Stomach (tissue), 9 donors: Measurements from ENCODE around the gene CALN1. TPM values are rescaled to one million over a fixed set of nuclear protein-coding genes. Genes with fewer than 3 reads are reported as not detected.

Experiments
- DNase-seq, 2 donors: peaks; one replicate each; pipeline versions ENCODE4 v3.0.0 to v3.0.0-alpha.2; 2013 to 2019
- H3K27ac ChIP-seq, 5 donors: fragments of 200-600 bp in 4 of 5; sonication (generic) in 4 of 5; one replicate each; pipeline ENCODE4 v1.5.1; 2013 to 2019; ENCODE audit warnings: mild to moderate bottlenecking in 1 of 5, moderate library complexity in 1 of 5
- H3K27me3 ChIP-seq, 3 donors: fragments of 200-600 bp; sonication (generic); one replicate each; pipeline ENCODE4 v1.5.1; 2017 to 2019; ENCODE audit warnings: mixed run types in 1 of 3
- H3K36me3 ChIP-seq, 4 donors: fragments of 200-600 bp; sonication (generic); 1 replicate in 3 of 4; 2 replicates in 1 of 4; pipeline ENCODE4 v1.5.1; 2016 to 2019
- H3K4me1 ChIP-seq, 4 donors: fragments of 200-600 bp; sonication (generic); one replicate each; pipeline ENCODE4 v1.5.1; 2016 to 2019
- H3K4me3 ChIP-seq, 4 donors: fragments of 200-600 bp; sonication (generic) in 3 of 4; one replicate each; pipeline ENCODE4 v1.5.1; 2016 to 2019; ENCODE audit warnings: mild to moderate bottlenecking in 1 of 4
- H3K9me3 ChIP-seq, 4 donors: fragments of 200-600 bp; sonication (generic); one replicate each; pipeline ENCODE4 v1.5.1; 2016 to 2019
- CTCF ChIP-seq, 7 experiments: fragments of 450-650 bp in 4 of 7; fragments of 200-600 bp in 3 of 7; sonication (generic) in 3 of 7; IDR thresholded peaks; one replicate each; pipeline ENCODE4 v1.5.1; 2016 to 2019; ENCODE audit warnings: antibody characterized with exemption in 7 of 7, control low read depth in 2 of 7, mild to moderate bottlenecking in 1 of 7
- EP300 ChIP-seq: sonication (generic); formaldehyde crosslinking; IDR thresholded peaks from one replicate; pipeline ENCODE4 v1.6.1; 2017; ENCODE audit warnings: antibody characterized with exemption
- POLR2A ChIP-seq, 4 donors: fragments of 450-650 bp; IDR thresholded peaks; one replicate each; pipeline ENCODE4 v1.6.1; 2016; ENCODE audit warnings: antibody characterized with exemption in 4 of 4, control low read depth in 2 of 4, mild to moderate bottlenecking in 1 of 4, moderate library complexity in 1 of 4
- POLR2AphosphoS5 ChIP-seq, 3 donors: sonication (generic); formaldehyde crosslinking; IDR thresholded peaks; one replicate each; pipeline ENCODE4 v1.6.1; 2016; ENCODE audit warnings: antibody characterized with exemption in 3 of 3
- WGBS, 5 donors: extraction: QIAGEN DNeasy Blood & Tissue Kit in 3 of 5; methylation state at CpG; one replicate each; pipeline versions ENCODE4 v1.1.5 to v1.1.7; 2013 to 2018; 5-methylcytosine and 5-hydroxymethylcytosine counted together
- intact Hi-C: fragments of 100-400 bp; cut with DNase I; formaldehyde crosslinking; loops from one replicate; pipeline ENCODE4 v1.15.1; 2023; ENCODE audit warnings: low total_unique reads
- polyA plus RNA-seq, 3 donors: library from polyadenylated mRNA; stranded (reverse); fragments of 200-250 nt; gene quantifications; one replicate each; pipeline ENCODE4 v1.2.3, GENCODE V29; 2013
- small RNA-seq, 4 donors: library from RNA; depleted of rRNA; stranded (forward); fragments of <200 nt; gene quantifications; one replicate each; pipeline ENCODE3, GENCODE V24; 2016
- total RNA-seq, 5 donors: library from RNA; depleted of rRNA; stranded (reverse); fragments of >200 nt; gene quantifications; one replicate each; pipeline versions ENCODE4 v1.1.0 to v1.2.3, GENCODE V29; 2014 to 2016
- donor health status: healthy with polysubstance abuse.
- donor health status: Bipolar disorder and iron deficiency.
- donor health status: healthy.

The CALN1 gene
- total and polyA plus RNA-seq, 8 donors: under 0.01 to 51.9 (median 0.37) TPM; not detected in 5

GRCh38 chr7:71731740-71732139, 680.4 kb downstream of the CALN1 start:
- intact Hi-C loops: loop anchor here (5.0 to 10.0 kb wide), 2 partner anchors 874 to 907 kb away; no protein-coding TSS in a partner anchor

More at GRCh38 chr7:71731740-71732139, 680.4 kb downstream of the CALN1 start:
- TF ChIP-seq POLR2A (IDR thresholded peaks at IDR 0.05): no peak
- no peak for TF ChIP-seq POLR2AphosphoS5 (IDR thresholded peaks at IDR 0.05)
- no peak for TF ChIP-seq EP300
- no peak for TF ChIP-seq CTCF (IDR thresholded peaks at IDR 0.05)
- Histone ChIP-seq H3K27ac (no peak overlapping the region), H3K4me3 (no peak overlapping the region), H3K27me3 (peaks cover 0 to 10% (median 0%) of the 10 kb centered on the region in 3 donors), H3K4me1 (peaks cover 0 to 7% (median 3%) of the 10 kb centered on the region in 4 donors), H3K36me3 (no peaks in the 10 kb centered on the region), H3K9me3 (peaks cover 0 to 7% (median 4%) of the 10 kb centered on the region in 4 donors)
- DNase-seq: no peak
- whole genome bisulfite sequencing, 5 donors: 87 to 95% (median 90%) methylated on average over 9 of the region's 9 CpGs

Small RNA genes within 50 kb of the gene (small RNA-seq; reads per million reads assigned to genes)
- gene AC005011.1 (0 reads per million in 4 donors), gene RNA5SP232 (0 to 0.15 (median 0.07) reads per million in 4 donors)
